Measurements from ENCODE around the gene ZNF808.
"Not testable (repeated sequence)": the region's sequence is repeated elsewhere in the genome, so short reads cannot be mapped to it uniquely, and the experiment has no call there.

DNA sequence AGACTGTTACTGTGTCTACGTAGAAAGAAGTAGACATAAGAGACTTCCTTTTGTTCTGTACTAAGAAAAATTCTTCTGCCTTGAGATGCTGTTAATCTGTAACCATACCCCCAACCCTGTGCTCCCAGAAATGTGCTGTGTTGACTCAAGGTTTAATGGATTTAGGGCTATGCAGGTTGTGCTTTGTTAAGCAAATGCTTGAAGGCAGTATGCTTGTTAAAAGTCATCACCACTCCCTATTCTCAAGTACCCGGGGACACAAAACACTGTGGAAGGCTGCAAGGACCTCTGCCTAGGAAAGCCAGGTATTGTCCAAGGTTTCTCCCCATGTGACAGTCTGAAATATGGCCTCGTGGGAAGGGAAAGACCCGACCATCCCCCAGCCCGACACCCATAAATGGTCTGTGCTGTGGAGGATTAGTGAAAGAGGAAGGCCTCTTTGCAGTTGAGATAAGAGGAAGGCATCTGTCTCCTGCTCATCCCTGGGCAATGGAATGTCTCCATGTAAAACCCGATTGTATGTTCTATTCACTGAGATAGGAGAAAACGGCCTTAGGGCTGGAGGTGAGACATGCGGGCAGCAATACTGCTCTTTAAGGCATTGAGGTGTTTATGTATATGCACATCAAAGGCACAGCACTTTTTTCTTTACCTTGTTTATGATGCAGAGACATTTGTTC lies 41.8 kb upstream of the ZNF808 start:
- TF ChIP-seq POLR2A (IDR thresholded peaks at IDR 0.05; ENCODE audit: low read length); GATA1 (IDR thresholded peaks at IDR 0.05; ENCODE audit: low read depth, low read length): not testable (repeated sequence)
